MM.1S (cell line): ENCODE measurements around the gene NRGN.

ENCODE experiments used
- CTCF ChIP-seq: fragments of 300-600 bp; sonication (generic); IDR thresholded peaks from 2 replicates; pipeline ENCODE4 v1.5.1; 2016; ENCODE audit warnings: antibody characterized with exemption, low read length, mixed read lengths
- EZH2 ChIP-seq: fragments of 300-600 bp; sonication (generic); optimal IDR thresholded peaks from 2 replicates; pipeline ENCODE3; 2017; ENCODE audit warnings: low read depth, mild to moderate bottlenecking, antibody characterized with exemption, low read length, mixed read lengths
- EZH2phosphoT487 ChIP-seq: fragments of 300-600 bp; sonication (generic); IDR thresholded peaks from 2 replicates; pipeline ENCODE4 v1.6.1; 2018; ENCODE audit warnings: antibody characterized with exemption, low read length

GRCh38 chr11:124756033-124756752 is 16.5 kb downstream of the NRGN start:
- TF ChIP-seq EZH2 (no peak), CTCF (no peak), EZH2phosphoT487 (no peak)
